K562 (cell line): Measurements from ENCODE around the gene TMC1. TPM values are rescaled to one million over a fixed set of nuclear protein-coding genes. Genes with fewer than 3 reads are reported as not detected.

Experiments
- ATAC-seq: fragments of 200-7000 bp; cut with Tn5 transposase; 3 replicates; pipeline ENCODE4 v1.9.1; 2020; ENCODE audit warnings: moderate library complexity
- BruUV-seq: library from RNA; stranded (reverse); fragments of 400-500 nt; replicated peaks from 2 replicates; lab custom pipeline; 2021; lab: Mats Ljungman, UMichigan
- CTCF ChIA-PET: fragments of 300-600 bp; formaldehyde crosslinking; extraction: SDS; loops from one replicate; lab custom pipeline; 2021; ENCODE audit warnings: low intra/inter-chr PET ratio; lab: Yijun Ruan, JAX
- POLR2A ChIA-PET: fragments of 300-600, 350-650 bp; sonication (Branson Sonifier 250); formaldehyde crosslinking; extraction: SDS; loops from one replicate; lab custom pipeline; 2021; ENCODE audit warnings: antibody characterized with exemption, inconsistent platforms; lab: Yijun Ruan, JAX
- DNase-seq, 4 experiments: peaks; one replicate each; pipeline versions ENCODE4 v3.0.0 to v3.0.0-alpha.2; 2011 to 2018; ENCODE audit warnings: low spot score in 3 of 4, mixed read lengths in 3 of 4; ENCODE audit errors: extremely low read depth in 1 of 4
- FAIRE-seq: peaks from 2 replicates; lab custom pipeline; 2011; peaks lifted over from hg19 to GRCh38; lab: Jason Lieb, UNC
- H2AFZ ChIP-seq: 2 replicates; pipeline ENCODE4 v1.6.0; 2011; ENCODE audit warnings: low read depth, low read length, control low read depth, inconsistent platforms
- H3K27ac ChIP-seq: fragments of 200-600 bp; 3 replicates; pipeline ENCODE4 v1.8.0; 2011; ENCODE audit warnings: low read depth, mild to moderate bottlenecking, control low read depth, inconsistent platforms, low read length, moderate library complexity, mixed read lengths; ENCODE audit errors: extremely low read depth
- H3K27me3 ChIP-seq, 2 experiments: fragments of 300-600 bp in 1 of 2; 2 replicates in 1 of 2; 3 replicates in 1 of 2; pipeline versions ENCODE4 v1.6.0 to v1.8.0; 2011; ENCODE audit warnings: inconsistent platforms in 2 of 2, low read length in 2 of 2, mild to moderate bottlenecking in 1 of 2, mixed read lengths in 1 of 2, moderate library complexity in 1 of 2; ENCODE audit not compliant: control insufficient read depth in 2 of 2, insufficient read depth in 2 of 2
- H3K36me3 ChIP-seq: fragments of 300-600 bp; 3 replicates; pipeline ENCODE4 v1.8.0; 2011; ENCODE audit warnings: mild to moderate bottlenecking, low read length, inconsistent platforms; ENCODE audit not compliant: control insufficient read depth, insufficient read depth
- H3K4me1 ChIP-seq, 2 experiments: fragments of 200-600 bp in 1 of 2; replicated peaks in 1 of 2; 2 replicates in 1 of 2; 3 replicates in 1 of 2; pipeline versions ENCODE4 v1.5.1 to v1.8.0; 2011; ENCODE audit warnings: inconsistent platforms in 2 of 2, low read length in 2 of 2, mild to moderate bottlenecking in 1 of 2, mixed read lengths in 1 of 2, moderate library complexity in 1 of 2; ENCODE audit not compliant: control insufficient read depth in 2 of 2, insufficient read depth in 2 of 2
- H3K4me2 ChIP-seq: 2 replicates; pipeline ENCODE4 v1.6.1; 2011; ENCODE audit warnings: low read length, control low read depth, inconsistent platforms, mixed read lengths; ENCODE audit not compliant: insufficient read depth
- H3K4me3 ChIP-seq: fragments of 200-600 bp; sonication (generic), shearing (Covaris generic); 2 replicates; pipeline ENCODE4 v1.5.1; 2016; ENCODE audit warnings: control low read depth, inconsistent platforms
- H3K79me2 ChIP-seq: fragments of 200-600 bp; 3 replicates; pipeline ENCODE4 v1.8.0; 2011; ENCODE audit warnings: low read length, inconsistent platforms; ENCODE audit not compliant: control insufficient read depth, insufficient read depth
- H3K9ac ChIP-seq, 2 experiments: 2 replicates each; pipeline versions ENCODE4 v1.6.0 to v1.6.1; 2011; ENCODE audit warnings: low read depth in 2 of 2, low read length in 2 of 2, control low read depth in 1 of 2, inconsistent platforms in 1 of 2, mild to moderate bottlenecking in 1 of 2, mixed read lengths in 1 of 2; ENCODE audit not compliant: insufficient read depth in 1 of 2
- H3K9me1 ChIP-seq: one replicate; pipeline ENCODE4 v1.6.0; 2011; ENCODE audit warnings: inconsistent platforms, mild to moderate bottlenecking, low read length, moderate library complexity; ENCODE audit not compliant: control insufficient read depth, insufficient read depth
- H3K9me3 ChIP-seq: replicated peaks from 2 replicates; pipeline ENCODE4 v1.5.1; 2011; ENCODE audit warnings: low read depth, low read length, inconsistent platforms; ENCODE audit not compliant: control insufficient read depth, insufficient read depth
- H4K20me1 ChIP-seq: replicated peaks from 2 replicates; pipeline ENCODE4 v1.6.1; 2011; ENCODE audit warnings: low read length, inconsistent platforms, mixed read lengths; ENCODE audit not compliant: control insufficient read depth, insufficient read depth
- ATF3 ChIP-seq, 2 experiments: fragments of 450-650 bp in 1 of 2; sonication (generic) in 1 of 2; formaldehyde crosslinking in 1 of 2; IDR thresholded peaks in 1 of 2; conservative IDR thresholded peaks in 1 of 2; 2 replicates each; pipeline versions ENCODE4 v1.6.1 to v1.8.1; 2016 to 2023; ENCODE audit warnings: mild to moderate bottlenecking in 2 of 2, moderate library complexity in 2 of 2, inconsistent platforms in 1 of 2, missing genetic modification reagents in 1 of 2
- BCOR ChIP-seq: fragments of 450-650 bp; IDR thresholded peaks from 2 replicates; pipeline ENCODE4 v1.6.1; 2016
- HMBOX1 ChIP-seq: sonication (generic); IDR thresholded peaks from 2 replicates; pipeline ENCODE4 v1.6.1; 2016
- NFYB ChIP-seq: IDR thresholded peaks from 2 replicates; pipeline ENCODE4 v1.6.1; 2011; ENCODE audit warnings: mild to moderate bottlenecking, moderate library complexity; ENCODE audit not compliant: insufficient read length; ENCODE audit errors: extremely low read depth
- NR2C2 ChIP-seq, 2 experiments: fragments of 200-800 bp in 1 of 2; sonication (Bioruptor generic) in 1 of 2; sonication (generic) in 1 of 2; formaldehyde crosslinking in 1 of 2; IDR thresholded peaks; 2 replicates each; pipeline versions ENCODE4 v1.6.1 to v1.8.0; 2016 to 2022; ENCODE audit warnings: mild to moderate bottlenecking in 1 of 2, missing compliant biosample characterization in 1 of 2, missing genetic modification characterization in 1 of 2, missing genetic modification reagents in 1 of 2
- POLR3A ChIP-seq: IDR thresholded peaks from 2 replicates; pipeline ENCODE4 v1.6.1; 2011; ENCODE audit warnings: borderline replicate concordance, mild to moderate bottlenecking, moderate library complexity; ENCODE audit not compliant: insufficient read length, insufficient read depth; ENCODE audit errors: extremely low read depth
- SMAD3 ChIP-seq: fragments of 450-650 bp; formaldehyde crosslinking; conservative IDR thresholded peaks from 2 replicates; pipeline ENCODE4 v1.4.0; 2020; ENCODE audit warnings: mild to moderate bottlenecking
- ZNF143 ChIP-seq: sonication (generic); formaldehyde crosslinking; IDR thresholded peaks from 2 replicates; pipeline ENCODE4 v1.9.0; 2022; ENCODE audit warnings: mild to moderate bottlenecking, missing genetic modification reagents
- WGBS: fragments of 100-300 bp; shearing (Covaris generic); methylation state at CpG from one replicate; pipeline ENCODE4 v1.1.6; 2016; ENCODE audit warnings: low coverage, mixed read lengths; ENCODE audit not compliant: insufficient coverage; ENCODE audit errors: missing lambda C conversion rate; 5-methylcytosine and 5-hydroxymethylcytosine counted together
- in situ Hi-C: fragments of 300-500 bp; cut with MboI; formaldehyde crosslinking; loops from 4 replicates; pipeline ENCODE4 v1.15.0; 2018; ENCODE audit warnings: inconsistent platforms, mixed read lengths
- intact Hi-C: fragments of 100-400 bp; cut with micrococcal nuclease; formaldehyde crosslinking; loops from 2 replicates; pipeline ENCODE4 v1.14.2; 2022
- polyA plus RNA-seq, 8 experiments: library from polyadenylated mRNA; depleted of rRNA in 4 of 8; stranded (reverse) in 5 of 8; unstranded in 3 of 8; fragments of >200 nt; fragmentation: Nextera tagmentation in 2 of 8; fragmentation: Illumina TruSeq in 1 of 8; extraction: Ambion mirVana in 2 of 8; extraction: Trizol in 1 of 8; gene quantifications; 2 replicates each; pipeline versions ENCODE4 v1.2.1 to v1.2.3, GENCODE V29; 2011 to 2014; ENCODE audit warnings: inconsistent platforms in 1 of 8, missing spikeins in 1 of 8
- total RNA-seq, 7 experiments: library from RNA; depleted of rRNA in 6 of 7; stranded (reverse); fragments of >200 nt in 6 of 7; fragmentation: Illumina TruSeq in 2 of 7; extraction: Trizol in 2 of 7; gene quantifications; 2 replicates each; pipeline versions ENCODE4 v1.2.1 to v1.2.3, GENCODE V29; 2011 to 2021; ENCODE audit warnings: low replicate concordance in 1 of 7
- TF ChIP-seq, protein P1 (sequence below): fragments of 450-650 bp; conservative IDR thresholded peaks from 2 replicates; pipeline ENCODE4 v1.6.1; 2016; ENCODE audit warnings: missing genetic modification characterization, low read depth, mild to moderate bottlenecking, missing compliant biosample characterization, moderate library complexity
- TF ChIP-seq, protein P2 (sequence below), 3 experiments: fragments of 200-800 bp in 1 of 3; fragments of 250-450 bp in 1 of 3; fragments of 450-650 bp in 1 of 3; sonication (Bioruptor Pico) in 1 of 3; sonication (Bioruptor generic) in 1 of 3; formaldehyde crosslinking in 1 of 3; IDR thresholded peaks; 2 replicates each; pipeline versions ENCODE4 v1.6.1 to v1.8.0; 2016 to 2022; ENCODE audit warnings: mild to moderate bottlenecking in 2 of 3, missing genetic modification characterization in 2 of 3, missing compliant biosample characterization in 1 of 3, moderate library complexity in 1 of 3
- TF ChIP-seq, protein P3 (sequence below): sonication (generic); formaldehyde crosslinking; IDR thresholded peaks from 2 replicates; pipeline ENCODE4 v1.8.0; 2022; ENCODE audit warnings: mild to moderate bottlenecking, missing genetic modification reagents

Gene TMC1
- total and polyA plus RNA-seq, 9 of the 15 experiments (the other 6 are each of a cell fraction or from before 2014, with no cell fraction given): 0.10 to 0.15 TPM; not detected in 7

GRCh38 chr9:72597601-72598000 is 76.2 kb downstream of the TMC1 start:
- Histone ChIP-seq H3K4me2 (no peak overlapping the region), H3K36me3 (no peaks in the 10 kb centered on the region), H3K27me3 (no peaks in the 10 kb centered on the region), H3K9me3 (no peaks in the 10 kb centered on the region), H3K27ac (no peak overlapping the region), H3K79me2 (no peaks in the 10 kb centered on the region), H3K9me1 (no peaks in the 10 kb centered on the region), H4K20me1 (no peaks in the 10 kb centered on the region), H3K9ac (no peak overlapping the region), H2AFZ (no peak overlapping the region), H3K4me1 (no peaks in the 10 kb centered on the region), H3K4me3 (no peak overlapping the region)
- 19% methylated on average over 3 of the region's 3 CpGs for WGBS
- CTCF ChIA-PET: interaction anchor here (0.7 to 1.4 kb wide), 2 partner anchors 313 to 317 kb away, joined by 3 read pairs; no protein-coding TSS in a partner anchor
- ATAC-seq (no peak), DNase-seq (no peak), FAIRE-seq (no peak)
- no TSS peak for BruUV-seq
- intact Hi-C loops: loop anchor here (1.0 to 10.0 kb wide), 2 partner anchors 227 to 316 kb away; no protein-coding TSS in a partner anchor
- TF ChIP-seq NFYB: no peak
- no peak for TF ChIP-seq BCOR
- no peak for TF ChIP-seq SMAD3 (CRISPR knock-in tag)
- TF ChIP-seq NR2C2 (CRISPR knock-in tag; IDR thresholded peaks at IDR 0.05): no peak
- TF ChIP-seq NR2C2 (tag; IDR thresholded peaks at IDR 0.05): no peak
- no peak for TF ChIP-seq HMBOX1
- no peak for TF ChIP-seq ZNF143 (CRISPR knock-in tag)
- TF ChIP-seq POLR3A: no peak
- TF ChIP-seq, protein P1, sequence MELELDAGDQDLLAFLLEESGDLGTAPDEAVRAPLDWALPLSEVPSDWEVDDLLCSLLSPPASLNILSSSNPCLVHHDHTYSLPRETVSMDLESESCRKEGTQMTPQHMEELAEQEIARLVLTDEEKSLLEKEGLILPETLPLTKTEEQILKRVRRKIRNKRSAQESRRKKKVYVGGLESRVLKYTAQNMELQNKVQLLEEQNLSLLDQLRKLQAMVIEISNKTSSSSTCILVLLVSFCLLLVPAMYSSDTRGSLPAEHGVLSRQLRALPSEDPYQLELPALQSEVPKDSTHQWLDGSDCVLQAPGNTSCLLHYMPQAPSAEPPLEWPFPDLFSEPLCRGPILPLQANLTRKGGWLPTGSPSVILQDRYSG (tag): no peak
- TF ChIP-seq, protein P2, sequence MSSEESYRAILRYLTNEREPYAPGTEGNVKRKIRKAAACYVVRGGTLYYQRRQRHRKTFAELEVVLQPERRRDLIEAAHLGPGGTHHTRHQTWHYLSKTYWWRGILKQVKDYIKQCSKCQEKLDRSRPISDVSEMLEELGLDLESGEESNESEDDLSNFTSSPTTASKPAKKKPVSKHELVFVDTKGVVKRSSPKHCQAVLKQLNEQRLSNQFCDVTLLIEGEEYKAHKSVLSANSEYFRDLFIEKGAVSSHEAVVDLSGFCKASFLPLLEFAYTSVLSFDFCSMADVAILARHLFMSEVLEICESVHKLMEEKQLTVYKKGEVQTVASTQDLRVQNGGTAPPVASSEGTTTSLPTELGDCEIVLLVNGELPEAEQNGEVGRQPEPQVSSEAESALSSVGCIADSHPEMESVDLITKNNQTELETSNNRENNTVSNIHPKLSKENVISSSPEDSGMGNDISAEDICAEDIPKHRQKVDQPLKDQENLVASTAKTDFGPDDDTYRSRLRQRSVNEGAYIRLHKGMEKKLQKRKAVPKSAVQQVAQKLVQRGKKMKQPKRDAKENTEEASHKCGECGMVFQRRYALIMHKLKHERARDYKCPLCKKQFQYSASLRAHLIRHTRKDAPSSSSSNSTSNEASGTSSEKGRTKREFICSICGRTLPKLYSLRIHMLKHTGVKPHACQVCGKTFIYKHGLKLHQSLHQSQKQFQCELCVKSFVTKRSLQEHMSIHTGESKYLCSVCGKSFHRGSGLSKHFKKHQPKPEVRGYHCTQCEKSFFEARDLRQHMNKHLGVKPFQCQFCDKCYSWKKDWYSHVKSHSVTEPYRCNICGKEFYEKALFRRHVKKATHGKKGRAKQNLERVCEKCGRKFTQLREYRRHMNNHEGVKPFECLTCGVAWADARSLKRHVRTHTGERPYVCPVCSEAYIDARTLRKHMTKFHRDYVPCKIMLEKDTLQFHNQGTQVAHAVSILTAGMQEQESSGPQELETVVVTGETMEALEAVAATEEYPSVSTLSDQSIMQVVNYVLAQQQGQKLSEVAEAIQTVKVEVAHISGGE (CRISPR knock-in tag; IDR thresholded peaks at IDR 0.05): no peak
- TF ChIP-seq ATF3 (IDR thresholded peaks at IDR 0.05): no peak
- TF ChIP-seq ATF3 (CRISPR knock-in tag; conservative IDR thresholded peaks at IDR 0.05): no peak
- TF ChIP-seq, protein P3, sequence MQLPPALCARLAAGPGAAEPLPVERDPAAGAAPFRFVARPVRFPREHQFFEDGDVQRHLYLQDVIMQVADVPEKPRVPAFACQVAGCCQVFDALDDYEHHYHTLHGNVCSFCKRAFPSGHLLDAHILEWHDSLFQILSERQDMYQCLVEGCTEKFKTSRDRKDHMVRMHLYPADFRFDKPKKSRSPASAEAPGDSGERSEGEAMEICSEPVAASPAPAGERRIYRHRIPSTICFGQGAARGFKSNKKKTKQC (CRISPR knock-in tag): no peak
- TF ChIP-seq, all 486 proteins: peak for 0
- POLR2A ChIA-PET: interaction anchor here (0.8 to 1.2 kb wide), 2 partner anchors 232 to 235 kb away, joined by 3 read pairs; partner anchors contain the start of gene ZFAND5
- in situ Hi-C loops: loop anchor here (10.0 kb wide), 1 partner anchor 563 kb away; no protein-coding TSS in a partner anchor
